Lung (tissue), 12 donors: ENCODE data around the gene TAS2R31. TPM values are rescaled to one million over a fixed set of nuclear protein-coding genes. Genes with fewer than 3 reads are reported as not detected.
A peak's percentile ranks its signal among the peaks of the same experiment; 100 is the strongest.
"Not testable (repeated sequence)": the region's sequence is repeated elsewhere in the genome, so short reads cannot be mapped to it uniquely, and the experiment has no call there.

Experiments
- ATAC-seq: fragments of 200-7000 bp; cut with Tn5 transposase; one replicate; pipeline ENCODE4 v1.9.1; 2020; ENCODE audit warnings: moderate number of reproducible peaks; ENCODE audit not compliant: insufficient read depth, low FRiP score
- DNase-seq, 3 donors: peaks; one replicate each; pipeline ENCODE4 v3.0.0-alpha.2; 2013 to 2017
- H3K27ac ChIP-seq, 2 donors: one replicate each; pipeline ENCODE4 v1.5.1; 2013; ENCODE audit warnings: mild to moderate bottlenecking in 2 of 2, moderate library complexity in 2 of 2, control low read depth in 1 of 2, inconsistent platforms in 1 of 2, low read depth in 1 of 2, low read length in 1 of 2
- H3K27me3 ChIP-seq, 3 donors: one replicate each; pipeline ENCODE4 v1.5.1; 2013; ENCODE audit warnings: low read length in 2 of 3; ENCODE audit not compliant: control insufficient read depth in 3 of 3, insufficient read depth in 3 of 3
- H3K36me3 ChIP-seq, 4 donors: one replicate each; pipeline ENCODE4 v1.5.1; 2013; ENCODE audit warnings: low read length in 4 of 4, mild to moderate bottlenecking in 1 of 4, moderate library complexity in 1 of 4; ENCODE audit not compliant: control insufficient read depth in 4 of 4, insufficient read depth in 4 of 4
- H3K4me1 ChIP-seq, 5 donors: one replicate each; pipeline ENCODE4 v1.5.1; 2013; ENCODE audit warnings: low read length in 5 of 5, mild to moderate bottlenecking in 2 of 5, moderate library complexity in 1 of 5; ENCODE audit not compliant: control insufficient read depth in 5 of 5, insufficient read depth in 5 of 5
- H3K4me3 ChIP-seq: one replicate; pipeline ENCODE4 v1.5.1; 2013; ENCODE audit warnings: mild to moderate bottlenecking, control low read depth, moderate library complexity
- H3K9ac ChIP-seq, 2 donors: one replicate each; pipeline ENCODE4 v1.5.1; 2013; ENCODE audit warnings: low read length in 2 of 2, control low read depth in 1 of 2; ENCODE audit not compliant: insufficient read depth in 1 of 2
- H3K9me3 ChIP-seq, 4 donors: one replicate each; pipeline ENCODE4 v1.5.1; 2013; ENCODE audit warnings: low read length in 3 of 4, mild to moderate bottlenecking in 1 of 4, moderate library complexity in 1 of 4; ENCODE audit not compliant: control insufficient read depth in 4 of 4, insufficient read depth in 3 of 4
- CTCF ChIP-seq: IDR thresholded peaks from 2 replicates; pipeline ENCODE4 v1.5.1; 2012; ENCODE audit warnings: mild to moderate bottlenecking; ENCODE audit errors: control extremely low read depth, extremely low read depth
- WGBS, 2 donors: extraction: QIAGEN DNeasy Blood & Tissue Kit; methylation state at CpG; one replicate each; pipeline ENCODE4 v1.1.7; 2013; 5-methylcytosine and 5-hydroxymethylcytosine counted together
- polyA plus RNA-seq, 2 donors: library from polyadenylated mRNA; stranded (reverse); fragments of 200-250 nt; gene quantifications; one replicate each; pipeline ENCODE4 v1.2.1, GENCODE V29; 2013
- total RNA-seq, 2 donors: library from RNA; depleted of rRNA in 1 of 2; stranded (reverse); fragments of >200 nt in 1 of 2; gene quantifications; one replicate each; pipeline ENCODE4 v1.2.1, GENCODE V29; 2014 to 2021
- donor health status: control.
- donor health status: control.
- donor health status: Bipolar disorder and iron deficiency.
- donor health status: healthy.
- donor health status: DM: yes; HTN: yes; CAD: no.

TAS2R31 gene
- total and polyA plus RNA-seq, 4 donors, result 0.14 to 20.1 (median 1.7) TPM

GRCh38 chr12:11040162-11040561 is 9.0 kb upstream of the TAS2R31 start:
- Histone ChIP-seq H3K4me3 (no peak overlapping the region), H3K27me3 (no peaks in the 10 kb centered on the region), H3K4me1 (no peaks in the 10 kb centered on the region), H3K9ac (no peak overlapping the region), H3K9me3 (no peaks in the 10 kb centered on the region), H3K27ac (no peak overlapping the region), H3K36me3 (peaks cover 0 to 9% (median 4%) of the 10 kb centered on the region in 4 donors)
- DNase-seq (peak in 1 of 3 donors; percentile 14), ATAC-seq (no peak)
- no peak for TF ChIP-seq CTCF
- WGBS, 2 donors, result 85 to 86% methylated on average over 1 of the region's 1 CpG

- H3K9me3 ChIP-seq, result no peaks in the 10 kb centered on the region
- ATAC-seq (no peak), DNase-seq (no peak)
- no peak for TF ChIP-seq CTCF
- H3K4me3 ChIP-seq, result no peak overlapping the region
- H3K36me3 ChIP-seq, result peaks cover 0 to 7% (median 0%) of the 10 kb centered on the region in 4 donors
- no peaks in the 10 kb centered on the region for H3K4me1 ChIP-seq
- H3K27ac ChIP-seq, result no peak overlapping the region
- H3K9ac ChIP-seq, result no peak overlapping the region
- H3K27me3 ChIP-seq, result no peaks in the 10 kb centered on the region
- WGBS, 2 donors, result 65 to 90% methylated on average over 3 of the region's 3 CpGs
These were observed 8.0 kb upstream of the TAS2R31 start for GRCh38 chr12:11039171-11039570.

- H3K36me3 ChIP-seq, H3K27ac ChIP-seq, ATAC-seq, DNase-seq, H3K9ac ChIP-seq, H3K9me3 ChIP-seq, H3K4me1 ChIP-seq, H3K27me3 ChIP-seq, H3K4me3 ChIP-seq: not testable (repeated sequence)
- 100% methylated on average over 1 of the region's 3 CpGs; no CpG with 5 or more reads in 1 of the 2 donors for WGBS, 2 donors
These were observed 2.8 kb upstream of the TAS2R31 start for GRCh38 chr12:11033959-11034358.

- H3K9ac ChIP-seq, result no peak overlapping the region
- no peak overlapping the region for H3K27ac ChIP-seq
- no peak for TF ChIP-seq CTCF
- DNase-seq, result no peak
- H3K4me1 ChIP-seq, result peaks cover 0 to 3% (median 0%) of the 10 kb centered on the region in 5 donors
- H3K9me3 ChIP-seq, result no peaks in the 10 kb centered on the region
- H3K36me3 ChIP-seq, result peaks cover 0 to 11% (median 3%) of the 10 kb centered on the region in 4 donors
- no peaks in the 10 kb centered on the region for H3K27me3 ChIP-seq
- ATAC-seq, result no peak
- 96% methylated on average over 6 of the region's 6 CpGs for WGBS, 2 donors
- no peak overlapping the region for H3K4me3 ChIP-seq
These were observed 5.1 kb downstream of the TAS2R31 start for GRCh38 chr12:11026118-11026517.
